Endodermal cell (in vitro differentiated cells): ENCODE results near the gene GOLGA6L6. TPM values are rescaled to one million over a fixed set of nuclear protein-coding genes. Genes with fewer than 3 reads are reported as not detected.
A peak's percentile ranks its signal among the peaks of the same experiment; 100 is the strongest.
"Not testable (repeated sequence)": the region's sequence is repeated elsewhere in the genome, so short reads cannot be mapped to it uniquely, and the experiment has no call there.

Experiments used
- DNase-seq: peaks from one replicate; pipeline ENCODE4 v3.0.0-alpha.2; 2017
- H3K27ac ChIP-seq: 2 replicates; pipeline ENCODE4 v1.5.1; 2013; ENCODE audit warnings: mild to moderate bottlenecking, low read depth, low read length, moderate library complexity
- H3K27me3 ChIP-seq: 2 replicates; pipeline ENCODE4 v1.6.1; 2013; ENCODE audit warnings: mild to moderate bottlenecking, low read length, moderate library complexity; ENCODE audit not compliant: insufficient read depth, control insufficient read depth, poor library complexity, severe bottlenecking
- H3K36me3 ChIP-seq: 2 replicates; pipeline ENCODE4 v1.7.0; 2013; ENCODE audit warnings: mild to moderate bottlenecking, low read length, moderate library complexity; ENCODE audit not compliant: control insufficient read depth, insufficient read depth
- H3K4me1 ChIP-seq: one replicate; pipeline ENCODE4 v1.7.0; 2013; ENCODE audit warnings: low read length; ENCODE audit not compliant: control insufficient read depth, insufficient read depth
- H3K4me3 ChIP-seq: 2 replicates; pipeline ENCODE4 v1.5.1; 2013; ENCODE audit warnings: mild to moderate bottlenecking, low read length, moderate library complexity
- H3K9ac ChIP-seq: 2 replicates; pipeline ENCODE4 v1.6.1; 2013; ENCODE audit warnings: mild to moderate bottlenecking, low read length, moderate library complexity; ENCODE audit not compliant: poor library complexity, severe bottlenecking; ENCODE audit errors: extremely low read depth
- H3K9me3 ChIP-seq: 2 replicates; pipeline ENCODE4 v1.6.1; 2013; ENCODE audit warnings: mild to moderate bottlenecking, low read length, moderate library complexity; ENCODE audit not compliant: control insufficient read depth
- H3K27ac Mint-ChIP-seq: 2 replicates; pipeline ENCODE4 v1.8.0; 2020; ENCODE audit warnings: mixed read lengths
- H3K27me3 Mint-ChIP-seq: 2 replicates; pipeline ENCODE4 v1.8.0; 2021; ENCODE audit warnings: mild to moderate bottlenecking, mixed read lengths; ENCODE audit not compliant: insufficient read depth
- H3K36me3 Mint-ChIP-seq: 2 replicates; pipeline ENCODE4 v1.8.0; 2020; ENCODE audit warnings: low read depth, mixed read lengths
- H3K4me1 Mint-ChIP-seq: 2 replicates; pipeline ENCODE4 v1.8.0; 2020; ENCODE audit warnings: mixed read lengths
- H3K4me3 Mint-ChIP-seq: 2 replicates; pipeline ENCODE4 v1.8.0; 2020; ENCODE audit warnings: mild to moderate bottlenecking, moderate library complexity, mixed read lengths
- H3K9me3 Mint-ChIP-seq: 2 replicates; pipeline ENCODE4 v1.8.0; 2020; ENCODE audit warnings: mild to moderate bottlenecking, mixed read lengths
- WGBS, 2 experiments: methylation state at CpG; one replicate each; pipeline versions ENCODE4 v1.1.5 to v1.1.7; 2013; ENCODE audit warnings: missing lambda C conversion rate in 2 of 2, mixed read lengths in 1 of 2; ENCODE audit not compliant: insufficient coverage in 1 of 2, insufficient read length in 1 of 2; 5-methylcytosine and 5-hydroxymethylcytosine counted together
- long read RNA-seq, 4 experiments: library from polyadenylated mRNA in 2 of 4; library from RNA in 1 of 4; library from capped mRNA in 1 of 4; stranded (forward) in 3 of 4; unstranded in 1 of 4; transcript quantifications; one replicate each; pipeline ENCODE4 v2.0.0, GENCODE V29; 2020 to 2021; ENCODE audit warnings: inconsistent platforms in 1 of 4
- polyA plus RNA-seq, 2 experiments: library from polyadenylated mRNA; stranded (reverse); fragments of 50-300 nt; gene quantifications; one replicate each; pipeline ENCODE4 v1.2.3, GENCODE V29; 2013
- total RNA-seq, 2 donors: library from RNA; stranded (reverse); fragmentation: NEBNext Ultra II Directional in 1 of 2; extraction: Animal tissue kit (Norgen Biotek cat#: 25700) in 1 of 2; gene quantifications; 2 replicates in 1 of 2; 3 replicates in 1 of 2; pipeline ENCODE4 v1.2.1, GENCODE V29; 2021

The GOLGA6L6 gene
- not detected for total RNA-seq
- polyA plus RNA-seq (2013, experiment 1 of 2), result not detected
- not detected for polyA plus RNA-seq (2013, experiment 2 of 2)
- long read RNA-seq, experiment 1, result 0 reads
- long read RNA-seq, experiment 2, result 0 reads
- long read RNA-seq, experiment 3, result 0 reads
- long read RNA-seq, experiment 4, result 0 reads

- not testable (repeated sequence) for H3K4me3 Mint-ChIP-seq, H3K27ac ChIP-seq, H3K4me1 Mint-ChIP-seq, H3K27ac Mint-ChIP-seq, H3K36me3 ChIP-seq, H3K4me3 ChIP-seq, H3K9me3 Mint-ChIP-seq, H3K27me3 Mint-ChIP-seq, H3K27me3 ChIP-seq, DNase-seq, H3K9me3 ChIP-seq, H3K4me1 ChIP-seq, H3K9ac ChIP-seq, H3K36me3 Mint-ChIP-seq
- WGBS, 2 experiments, result 53 to 85% methylated on average over 1 of the region's 7 CpGs
Observed at GRCh38 chr15:20541700-20542099, at the start of gene GOLGA6L6. TSS of gene GOLGA6L6 (minus strand) at chr15:20541800. CDS start at chr15:20541709, 91 bp downstream.

DNA sequence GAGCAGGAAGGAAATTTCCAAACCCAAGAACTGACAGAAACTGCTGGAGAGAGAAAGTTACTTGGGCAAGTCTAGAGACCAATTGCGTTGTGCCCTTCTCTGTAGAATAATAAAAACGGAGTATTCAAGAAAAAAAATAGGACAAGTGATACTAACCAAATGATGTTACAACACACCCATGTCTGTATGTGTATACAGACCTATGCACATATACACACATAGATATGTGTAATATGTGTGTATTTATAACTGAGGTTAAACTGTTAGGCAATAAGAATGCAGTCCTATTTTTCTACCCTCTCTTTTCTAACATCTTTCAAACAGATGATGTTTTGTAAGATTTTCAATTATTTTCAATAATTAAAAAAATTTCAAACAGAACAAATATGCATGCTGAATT is 48.5 kb upstream of the GOLGA6L6 start:
- H3K36me3 Mint-ChIP-seq, result not testable (repeated sequence)

DNA sequence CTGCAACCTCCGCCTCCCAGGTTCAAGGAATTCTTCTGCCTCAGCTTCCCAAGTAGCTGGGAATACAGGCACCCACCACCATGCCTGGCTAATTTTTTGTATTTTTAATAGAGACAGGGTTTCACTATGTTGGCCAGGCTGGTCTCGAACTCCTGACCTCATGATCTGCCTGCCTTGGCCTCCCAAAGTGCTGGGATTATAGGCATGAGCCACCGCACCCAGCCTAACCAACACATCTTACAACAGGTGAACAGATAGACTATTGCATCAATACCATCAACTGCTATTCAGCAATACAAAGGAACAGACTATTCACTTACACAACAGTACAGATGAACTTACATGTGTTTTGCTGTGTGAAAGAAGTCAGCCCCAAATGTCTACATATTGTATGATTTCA is 45.2 kb upstream of the GOLGA6L6 start:
- not testable (repeated sequence) for H3K9me3 ChIP-seq, H3K27me3 Mint-ChIP-seq, H3K36me3 Mint-ChIP-seq, H3K4me3 Mint-ChIP-seq, H3K36me3 ChIP-seq, H3K9ac ChIP-seq, H3K4me1 ChIP-seq, DNase-seq, H3K27me3 ChIP-seq, H3K27ac Mint-ChIP-seq, H3K4me1 Mint-ChIP-seq, H3K27ac ChIP-seq, H3K9me3 Mint-ChIP-seq, H3K4me3 ChIP-seq
- WGBS, 2 experiments, result no CpG with 5 or more reads among the region's 3 CpGs

More for the DNA sequence above, 48.5 kb upstream of the GOLGA6L6 start:
- DNase-seq, H3K4me1 Mint-ChIP-seq, H3K27me3 ChIP-seq, H3K4me3 ChIP-seq, H3K9me3 Mint-ChIP-seq, H3K4me3 Mint-ChIP-seq, H3K9ac ChIP-seq, H3K27ac Mint-ChIP-seq, H3K27me3 Mint-ChIP-seq, H3K36me3 ChIP-seq, H3K4me1 ChIP-seq, H3K9me3 ChIP-seq, H3K27ac ChIP-seq: not testable (repeated sequence)
- no CpG with 5 or more reads among the region's 2 CpGs for WGBS, 2 experiments

GRCh38 chr15:20582726-20583115 is 41.1 kb upstream of the GOLGA6L6 start:
- H3K27ac Mint-ChIP-seq, H3K27ac ChIP-seq, H3K4me3 ChIP-seq, H3K4me3 Mint-ChIP-seq, H3K27me3 Mint-ChIP-seq, H3K9me3 ChIP-seq, H3K27me3 ChIP-seq, H3K4me1 ChIP-seq, H3K4me1 Mint-ChIP-seq, H3K9ac ChIP-seq, H3K36me3 Mint-ChIP-seq, H3K36me3 ChIP-seq: not testable (repeated sequence)
- DNase-seq, result peak; percentile 15
- WGBS, 2 experiments, result 93% methylated on average over 6 of the region's 18 CpGs; no CpG with 5 or more reads in 1 of the 2 experiments
- peaks cover 14% of the 10 kb centered on the region for H3K9me3 Mint-ChIP-seq

- H3K27me3 ChIP-seq, H3K27me3 Mint-ChIP-seq, H3K27ac ChIP-seq, H3K36me3 ChIP-seq, H3K4me1 ChIP-seq, H3K9me3 ChIP-seq, H3K4me3 Mint-ChIP-seq, H3K4me3 ChIP-seq, H3K36me3 Mint-ChIP-seq, H3K9ac ChIP-seq, DNase-seq, H3K4me1 Mint-ChIP-seq, H3K27ac Mint-ChIP-seq: not testable (repeated sequence)
- H3K9me3 Mint-ChIP-seq, result peaks cover 13% of the 10 kb centered on the region
- 78% methylated on average over 6 of the region's 39 CpGs; no CpG with 5 or more reads in 1 of the 2 experiments for WGBS, 2 experiments
Observed at GRCh38 chr15:20582109-20582725, 40.6 kb upstream of the GOLGA6L6 start.

GRCh38 chr15:20581261-20582108 is 39.9 kb upstream of the GOLGA6L6 start:
- DNase-seq, H3K9me3 ChIP-seq, H3K27me3 ChIP-seq, H3K4me3 ChIP-seq, H3K9ac ChIP-seq, H3K27ac ChIP-seq, H3K4me3 Mint-ChIP-seq, H3K4me1 ChIP-seq, H3K27me3 Mint-ChIP-seq, H3K36me3 Mint-ChIP-seq, H3K27ac Mint-ChIP-seq, H3K4me1 Mint-ChIP-seq, H3K36me3 ChIP-seq: not testable (repeated sequence)
- 85% methylated on average over 5 of the region's 62 CpGs; no CpG with 5 or more reads in 1 of the 2 experiments for WGBS, 2 experiments
- peaks cover 10% of the 10 kb centered on the region for H3K9me3 Mint-ChIP-seq
